ENCODE data around the gene OR2D3. TPM values are rescaled to one million over a fixed set of nuclear protein-coding genes. Genes with fewer than 3 reads are reported as not detected.
"Not testable (repeated sequence)": the region's sequence is repeated elsewhere in the genome, so short reads cannot be mapped to it uniquely, and the experiment has no call there.

OR2D3 gene
- total RNA-seq, 1 donor from 2014 or later = not detected

- no peak for DNase-seq (ENCODE audit: low read depth)
- H3K4me3 ChIP-seq (ENCODE audit: low read depth, low read length) = no peak overlapping the region
- TF ChIP-seq CTCF (conservative IDR thresholded peaks at IDR 0.05; ENCODE audit: low read depth, low read length) = no peak
Measured at GRCh38 chr11:6962141-6962540, 41.3 kb downstream of the OR2D3 start.

GRCh38 chr11:6962673-6963072, 41.9 kb downstream of the OR2D3 start:
- no peak for DNase-seq (ENCODE audit: low read depth)
- H3K4me3 ChIP-seq (ENCODE audit: low read depth, low read length) = no peak overlapping the region
- no peak for TF ChIP-seq CTCF (conservative IDR thresholded peaks at IDR 0.05; ENCODE audit: low read depth, low read length)

- no peak for TF ChIP-seq CTCF (conservative IDR thresholded peaks at IDR 0.05; ENCODE audit: low read depth, low read length)
- H3K4me3 ChIP-seq (ENCODE audit: low read depth, low read length) = no peak overlapping the region
- no peak for DNase-seq (ENCODE audit: low read depth)
Measured at GRCh38 chr11:6968816-6969215, 48.0 kb downstream of the OR2D3 start.

- not testable (repeated sequence) for H3K4me3 ChIP-seq (ENCODE audit: low read depth, low read length); DNase-seq (ENCODE audit: low read depth)
Measured at GRCh38 chr11:6969854-6970253, 49.1 kb downstream of the OR2D3 start.

Other genes starting within 250 kb of the OR2D3 start
- gene MRPL17, start 237.7 kb upstream of the OR2D3 start, total RNA-seq = 44.7 and 62.6 TPM in 2 replicates
- gene OR2AG2, start 149.0 kb upstream of the OR2D3 start, total RNA-seq = 0.14 TPM in 1 of 2 replicates, not detected in the other
- gene OR2AG1, start 138.0 kb upstream of the OR2D3 start, total RNA-seq = not detected in 2 replicates
- 0.07 TPM in 1 of 2 replicates, not detected in the other for gene OR6A2, start 121.3 kb upstream of the OR2D3 start, total RNA-seq
- gene OR10A5, start 75.3 kb upstream of the OR2D3 start, total RNA-seq = not detected in 2 replicates
- gene OR10A2, start 57.9 kb upstream of the OR2D3 start, total RNA-seq = not detected in 2 replicates
- gene OR10A4, start 44.4 kb upstream of the OR2D3 start, total RNA-seq = not detected in 2 replicates
- 0.35 TPM in 1 of 2 replicates, not detected in the other for gene OR2D2, start 28.5 kb upstream of the OR2D3 start, total RNA-seq
- 2.8 and 5.6 TPM in 2 replicates for gene ZNF215, start 5.4 kb downstream of the OR2D3 start, total RNA-seq
- 1.1 and 1.5 TPM in 2 replicates for gene ZNF214, start 99.3 kb downstream of the OR2D3 start, total RNA-seq
- gene NLRP14, start 99.5 kb downstream of the OR2D3 start, total RNA-seq = 0.23 TPM in 1 of 2 replicates, not detected in the other
- gene RBMXL2, start 168.0 kb downstream of the OR2D3 start, total RNA-seq = 0.14 TPM in 1 of 2 replicates, not detected in the other